ENCODE results near the gene OR2T12. TPM values are rescaled to one million over a fixed set of nuclear protein-coding genes. Genes with fewer than 3 reads are reported as not detected.

Gene OR2T12
- total RNA-seq, 1 donor from 2014 or later, result not detected

- Mint-ChIP-seq H3K9me3 (ENCODE audit: unreplicated experiment) (peaks cover 5% of the 10 kb centered on the region), H3K27ac (ENCODE audit: unreplicated experiment) (no peak overlapping the region), H3K4me1 (ENCODE audit: low read depth, unreplicated experiment) (no peaks in the 10 kb centered on the region), H3K4me3 (ENCODE audit: unreplicated experiment) (no peak overlapping the region), H3K36me3 (ENCODE audit: unreplicated experiment) (peaks cover 4% of the 10 kb centered on the region), H3K27me3 (ENCODE audit: unreplicated experiment) (no peaks in the 10 kb centered on the region)
- DNase-seq, result peak; percentile 11
- TF ChIP-seq, protein P1, sequence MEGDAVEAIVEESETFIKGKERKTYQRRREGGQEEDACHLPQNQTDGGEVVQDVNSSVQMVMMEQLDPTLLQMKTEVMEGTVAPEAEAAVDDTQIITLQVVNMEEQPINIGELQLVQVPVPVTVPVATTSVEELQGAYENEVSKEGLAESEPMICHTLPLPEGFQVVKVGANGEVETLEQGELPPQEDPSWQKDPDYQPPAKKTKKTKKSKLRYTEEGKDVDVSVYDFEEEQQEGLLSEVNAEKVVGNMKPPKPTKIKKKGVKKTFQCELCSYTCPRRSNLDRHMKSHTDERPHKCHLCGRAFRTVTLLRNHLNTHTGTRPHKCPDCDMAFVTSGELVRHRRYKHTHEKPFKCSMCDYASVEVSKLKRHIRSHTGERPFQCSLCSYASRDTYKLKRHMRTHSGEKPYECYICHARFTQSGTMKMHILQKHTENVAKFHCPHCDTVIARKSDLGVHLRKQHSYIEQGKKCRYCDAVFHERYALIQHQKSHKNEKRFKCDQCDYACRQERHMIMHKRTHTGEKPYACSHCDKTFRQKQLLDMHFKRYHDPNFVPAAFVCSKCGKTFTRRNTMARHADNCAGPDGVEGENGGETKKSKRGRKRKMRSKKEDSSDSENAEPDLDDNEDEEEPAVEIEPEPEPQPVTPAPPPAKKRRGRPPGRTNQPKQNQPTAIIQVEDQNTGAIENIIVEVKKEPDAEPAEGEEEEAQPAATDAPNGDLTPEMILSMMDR (IDR thresholded peaks at IDR 0.05; ENCODE audit: partially characterized antibody, unreplicated experiment), result peak; percentile 43
These were observed 60.0 kb downstream of the OR2T12 start for GRCh38 chr1:248243204-248243603.

Other genes starting within 250 kb of the OR2T12 start
- gene OR2L13, start 208.2 kb downstream of the OR2T12 start, total RNA-seq (ENCODE audit: unreplicated experiment), result not detected
- gene OR2M5, start 158.3 kb downstream of the OR2T12 start, total RNA-seq (ENCODE audit: unreplicated experiment), result not detected
- gene OR2M2, start 128.6 kb downstream of the OR2T12 start, total RNA-seq (ENCODE audit: unreplicated experiment), result not detected
- not detected for gene OR2M3, start 106.2 kb downstream of the OR2T12 start, total RNA-seq (ENCODE audit: unreplicated experiment)
- not detected for gene OR2M4, start 72.0 kb downstream of the OR2T12 start, total RNA-seq (ENCODE audit: unreplicated experiment)
- not detected for gene OR2T33, start 25.4 kb downstream of the OR2T12 start, total RNA-seq (ENCODE audit: unreplicated experiment)
- gene OR2M7, start 21.1 kb upstream of the OR2T12 start, total RNA-seq (ENCODE audit: unreplicated experiment), result not detected
- not detected for gene OR14C36, start 45.4 kb upstream of the OR2T12 start, total RNA-seq (ENCODE audit: unreplicated experiment)
- not detected for gene OR2T4, start 58.2 kb upstream of the OR2T12 start, total RNA-seq (ENCODE audit: unreplicated experiment)
- gene OR2T6, start 72.3 kb upstream of the OR2T12 start, total RNA-seq (ENCODE audit: unreplicated experiment), result not detected
- gene OR2T1, start 99.6 kb upstream of the OR2T12 start, total RNA-seq (ENCODE audit: unreplicated experiment), result not detected
- not detected for gene OR2T2, start 142.2 kb upstream of the OR2T12 start, total RNA-seq (ENCODE audit: unreplicated experiment)
- gene OR2T3, start 169.9 kb upstream of the OR2T12 start, total RNA-seq (ENCODE audit: unreplicated experiment), result not detected
- not detected for gene OR2T5, start 185.2 kb upstream of the OR2T12 start, total RNA-seq (ENCODE audit: unreplicated experiment)
- gene OR2G6, start 204.6 kb upstream of the OR2T12 start, total RNA-seq (ENCODE audit: unreplicated experiment), result not detected

Data from glutamatergic neuron (in vitro differentiated cells).